HG02885 (cell line): Measurements from ENCODE around the gene KIF18A.
A peak's percentile ranks its signal among the peaks of the same experiment; 100 is the strongest.

ENCODE experiments used
- ATAC-seq: cut with Tn5 transposase; IDR thresholded peaks from one replicate; pipeline ENCODE4 v1.9.1; 2021; ENCODE audit warnings: mild to moderate bottlenecking; ENCODE audit not compliant: unreplicated experiment, poor library complexity

KIF18A gene

GRCh38 chr11:28049338-28050216 is 58.4 kb downstream of the KIF18A start:
- ATAC-seq, result no peak

GRCh38 chr11:28048812-28049211 is 59.1 kb downstream of the KIF18A start:
- ATAC-seq, result no peak

GRCh38 chr11:28043930-28044709 is 63.8 kb downstream of the KIF18A start:
- no peak for ATAC-seq

- no peak for ATAC-seq
These were observed 67.6 kb downstream of the KIF18A start for GRCh38 chr11:28040384-28040783.

GRCh38 chr11:28038775-28039174 is 69.2 kb downstream of the KIF18A start:
- ATAC-seq, result no peak

- peak; percentile 90 for ATAC-seq
These were observed 81.2 kb downstream of the KIF18A start for GRCh38 chr11:28026634-28027290.

- ATAC-seq, result no peak
These were observed 90.1 kb downstream of the KIF18A start for GRCh38 chr11:28017816-28018215.

- ATAC-seq, result no peak
These were observed 96.1 kb downstream of the KIF18A start for GRCh38 chr11:28011813-28012212.

- no peak for ATAC-seq
These were observed 98.0 kb downstream of the KIF18A start for GRCh38 chr11:28009996-28010395.

GRCh38 chr11:28009388-28009787 is 98.6 kb downstream of the KIF18A start:
- no peak for ATAC-seq

GRCh38 chr11:28003615-28004014 is 104.3 kb downstream of the KIF18A start:
- ATAC-seq, result no peak

- no peak for ATAC-seq
These were observed 109.4 kb downstream of the KIF18A start for GRCh38 chr11:27998552-27998951.

GRCh38 chr11:27997344-27997743 is 110.6 kb downstream of the KIF18A start:
- no peak for ATAC-seq

GRCh38 chr11:27996066-27996465 is 111.9 kb downstream of the KIF18A start:
- no peak for ATAC-seq

- ATAC-seq, result no peak
These were observed 112.9 kb downstream of the KIF18A start for GRCh38 chr11:27995083-27995482.

- no peak for ATAC-seq
These were observed 116.2 kb downstream of the KIF18A start for GRCh38 chr11:27991736-27992135.

- ATAC-seq, result no peak
These were observed 130.4 kb downstream of the KIF18A start for GRCh38 chr11:27977527-27977926.

GRCh38 chr11:27977031-27977430 is 130.9 kb downstream of the KIF18A start:
- ATAC-seq, result no peak

- no peak for ATAC-seq
These were observed 131.7 kb downstream of the KIF18A start for GRCh38 chr11:27976262-27976661.

GRCh38 chr11:27973851-27974536 is 134.0 kb downstream of the KIF18A start:
- no peak for ATAC-seq
